Measurements from ENCODE around the gene CBFA2T2.

DNA sequence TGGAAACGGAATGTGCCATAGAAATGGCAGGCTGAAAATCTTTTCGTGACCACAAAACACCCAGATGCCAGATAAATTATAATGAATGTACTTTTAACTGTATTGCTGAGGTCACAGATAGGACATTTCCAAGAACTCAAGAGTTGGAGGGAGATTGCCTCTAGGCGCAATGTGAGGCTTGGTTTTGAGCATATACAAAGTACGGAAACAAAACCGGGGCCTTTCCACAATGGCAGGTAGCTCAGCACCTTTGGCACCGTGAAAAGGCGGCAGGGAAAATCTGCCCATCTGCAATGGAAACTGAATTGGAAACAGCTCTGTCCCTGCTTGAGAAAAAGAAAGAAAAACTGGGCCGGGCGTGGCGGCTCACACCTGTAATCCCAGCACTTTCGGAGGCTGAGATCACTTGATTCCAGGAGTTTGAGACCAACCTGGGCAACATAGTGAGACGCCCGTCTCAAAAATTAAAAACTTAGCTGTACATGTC is 161.7 kb downstream of the CBFA2T2 start:
- no peak for TF ChIP-seq POLR2AphosphoS2 (IDR thresholded peaks at IDR 0.05; ENCODE audit: low read depth, low read length)
- TF ChIP-seq CHD4 (IDR thresholded peaks at IDR 0.05) = no peak
- TF ChIP-seq, protein P1, sequence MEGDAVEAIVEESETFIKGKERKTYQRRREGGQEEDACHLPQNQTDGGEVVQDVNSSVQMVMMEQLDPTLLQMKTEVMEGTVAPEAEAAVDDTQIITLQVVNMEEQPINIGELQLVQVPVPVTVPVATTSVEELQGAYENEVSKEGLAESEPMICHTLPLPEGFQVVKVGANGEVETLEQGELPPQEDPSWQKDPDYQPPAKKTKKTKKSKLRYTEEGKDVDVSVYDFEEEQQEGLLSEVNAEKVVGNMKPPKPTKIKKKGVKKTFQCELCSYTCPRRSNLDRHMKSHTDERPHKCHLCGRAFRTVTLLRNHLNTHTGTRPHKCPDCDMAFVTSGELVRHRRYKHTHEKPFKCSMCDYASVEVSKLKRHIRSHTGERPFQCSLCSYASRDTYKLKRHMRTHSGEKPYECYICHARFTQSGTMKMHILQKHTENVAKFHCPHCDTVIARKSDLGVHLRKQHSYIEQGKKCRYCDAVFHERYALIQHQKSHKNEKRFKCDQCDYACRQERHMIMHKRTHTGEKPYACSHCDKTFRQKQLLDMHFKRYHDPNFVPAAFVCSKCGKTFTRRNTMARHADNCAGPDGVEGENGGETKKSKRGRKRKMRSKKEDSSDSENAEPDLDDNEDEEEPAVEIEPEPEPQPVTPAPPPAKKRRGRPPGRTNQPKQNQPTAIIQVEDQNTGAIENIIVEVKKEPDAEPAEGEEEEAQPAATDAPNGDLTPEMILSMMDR (IDR thresholded peaks at IDR 0.05 in 2 of 3, conservative IDR thresholded peaks at IDR 0.05 in 1 of 3; ENCODE audit: control insufficient read depth in 2 of 3, extremely low read depth in 1 of 3, insufficient read depth in 1 of 3, low read depth in 3 of 3, low read length in 3 of 3) = no peak
- TF ChIP-seq POLR2A (IDR thresholded peaks at IDR 0.05; ENCODE audit: low read depth, low read length) = no peak
- TF ChIP-seq HDAC2 (IDR thresholded peaks at IDR 0.05) = no peak
- TF ChIP-seq NFIC (IDR thresholded peaks at IDR 0.05; ENCODE audit: low read depth, low read length) = no peak
